HFF-Myc (cell line): ENCODE data around the gene GRB2.
A peak's percentile ranks its signal among the peaks of the same experiment; 100 is the strongest.

Experiments
- DNase-seq: peaks from one replicate; pipeline ENCODE4 v3.0.0-alpha.2; 2011; ENCODE audit warnings: low read depth; ENCODE audit errors: extremely low read depth
- H3K4me3 ChIP-seq: replicated peaks from 2 replicates; pipeline ENCODE4 v1.5.1; 2011; ENCODE audit warnings: low read depth, mild to moderate bottlenecking, control low read depth, low read length
- TF ChIP-seq, protein P1 (sequence below): IDR thresholded peaks from 2 replicates; pipeline ENCODE4 v1.5.1; 2012; ENCODE audit warnings: mild to moderate bottlenecking, low read depth, low read length, control low read depth; ENCODE audit errors: missing control alignments

Gene GRB2

GRCh38 chr17:75428543-75429469 is 23.3 kb upstream of the GRB2 start:
- H3K4me3 ChIP-seq = no peak overlapping the region
- TF ChIP-seq, protein P1, sequence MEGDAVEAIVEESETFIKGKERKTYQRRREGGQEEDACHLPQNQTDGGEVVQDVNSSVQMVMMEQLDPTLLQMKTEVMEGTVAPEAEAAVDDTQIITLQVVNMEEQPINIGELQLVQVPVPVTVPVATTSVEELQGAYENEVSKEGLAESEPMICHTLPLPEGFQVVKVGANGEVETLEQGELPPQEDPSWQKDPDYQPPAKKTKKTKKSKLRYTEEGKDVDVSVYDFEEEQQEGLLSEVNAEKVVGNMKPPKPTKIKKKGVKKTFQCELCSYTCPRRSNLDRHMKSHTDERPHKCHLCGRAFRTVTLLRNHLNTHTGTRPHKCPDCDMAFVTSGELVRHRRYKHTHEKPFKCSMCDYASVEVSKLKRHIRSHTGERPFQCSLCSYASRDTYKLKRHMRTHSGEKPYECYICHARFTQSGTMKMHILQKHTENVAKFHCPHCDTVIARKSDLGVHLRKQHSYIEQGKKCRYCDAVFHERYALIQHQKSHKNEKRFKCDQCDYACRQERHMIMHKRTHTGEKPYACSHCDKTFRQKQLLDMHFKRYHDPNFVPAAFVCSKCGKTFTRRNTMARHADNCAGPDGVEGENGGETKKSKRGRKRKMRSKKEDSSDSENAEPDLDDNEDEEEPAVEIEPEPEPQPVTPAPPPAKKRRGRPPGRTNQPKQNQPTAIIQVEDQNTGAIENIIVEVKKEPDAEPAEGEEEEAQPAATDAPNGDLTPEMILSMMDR = no peak
- no peak for DNase-seq

DNA sequence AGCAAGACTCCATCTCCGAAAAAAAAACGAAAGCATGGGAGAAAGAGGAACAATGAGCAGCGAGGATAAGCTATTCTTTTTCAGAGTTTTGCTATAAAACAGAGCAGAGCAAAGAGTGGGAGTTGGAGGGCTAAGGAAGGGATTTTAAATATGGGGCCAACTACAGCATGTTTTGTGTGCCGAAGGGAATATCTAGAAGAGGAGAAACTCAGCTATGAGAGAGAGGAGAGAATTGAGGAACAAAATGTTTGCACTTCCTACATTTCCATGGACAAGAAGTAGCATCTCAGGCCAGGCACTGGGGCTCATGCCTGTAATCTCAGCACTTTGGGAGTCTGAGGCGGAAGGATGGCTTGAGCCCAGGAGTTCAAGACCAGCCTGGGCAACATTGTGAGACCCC is 13.1 kb upstream of the GRB2 start:
- no peak overlapping the region for H3K4me3 ChIP-seq
- TF ChIP-seq, protein P1 = no peak
- no peak for DNase-seq

DNA sequence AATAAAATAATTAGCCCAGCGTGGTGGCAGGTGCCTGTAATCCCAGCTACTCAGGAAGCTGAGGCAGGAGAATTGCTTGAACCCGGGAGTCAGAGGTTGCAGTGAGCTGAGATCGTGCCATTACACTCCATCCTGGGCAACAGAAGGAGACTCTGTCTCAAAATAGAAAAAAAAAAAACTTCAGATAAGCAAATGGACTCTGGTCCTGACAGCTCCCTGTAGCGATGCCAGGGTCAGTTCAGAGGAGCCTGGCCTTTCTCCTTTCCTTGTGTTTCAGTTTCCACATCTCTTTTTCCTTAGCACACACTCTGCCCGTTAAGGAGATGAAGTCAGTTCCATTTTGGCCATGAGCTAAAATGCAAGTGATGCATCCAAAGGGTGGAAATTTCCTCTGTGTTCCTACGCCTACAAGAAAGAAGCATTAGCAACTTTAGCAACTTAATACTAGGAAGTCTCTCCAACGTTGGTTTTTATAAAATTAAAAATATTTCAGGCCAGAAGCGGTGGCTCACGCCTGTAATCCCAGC is 11.6 kb upstream of the GRB2 start:
- TF ChIP-seq, protein P1 = no peak
- no peak overlapping the region for H3K4me3 ChIP-seq
- DNase-seq = no peak

- TF ChIP-seq, protein P1 = no peak
- no peak overlapping the region for H3K4me3 ChIP-seq
- no peak for DNase-seq
Observed at GRCh38 chr17:75416006-75416405, 10.5 kb upstream of the GRB2 start.

GRCh38 chr17:75414488-75414887 is 9.0 kb upstream of the GRB2 start:
- TF ChIP-seq, protein P1 = no peak
- no peak overlapping the region for H3K4me3 ChIP-seq
- DNase-seq = no peak

DNA sequence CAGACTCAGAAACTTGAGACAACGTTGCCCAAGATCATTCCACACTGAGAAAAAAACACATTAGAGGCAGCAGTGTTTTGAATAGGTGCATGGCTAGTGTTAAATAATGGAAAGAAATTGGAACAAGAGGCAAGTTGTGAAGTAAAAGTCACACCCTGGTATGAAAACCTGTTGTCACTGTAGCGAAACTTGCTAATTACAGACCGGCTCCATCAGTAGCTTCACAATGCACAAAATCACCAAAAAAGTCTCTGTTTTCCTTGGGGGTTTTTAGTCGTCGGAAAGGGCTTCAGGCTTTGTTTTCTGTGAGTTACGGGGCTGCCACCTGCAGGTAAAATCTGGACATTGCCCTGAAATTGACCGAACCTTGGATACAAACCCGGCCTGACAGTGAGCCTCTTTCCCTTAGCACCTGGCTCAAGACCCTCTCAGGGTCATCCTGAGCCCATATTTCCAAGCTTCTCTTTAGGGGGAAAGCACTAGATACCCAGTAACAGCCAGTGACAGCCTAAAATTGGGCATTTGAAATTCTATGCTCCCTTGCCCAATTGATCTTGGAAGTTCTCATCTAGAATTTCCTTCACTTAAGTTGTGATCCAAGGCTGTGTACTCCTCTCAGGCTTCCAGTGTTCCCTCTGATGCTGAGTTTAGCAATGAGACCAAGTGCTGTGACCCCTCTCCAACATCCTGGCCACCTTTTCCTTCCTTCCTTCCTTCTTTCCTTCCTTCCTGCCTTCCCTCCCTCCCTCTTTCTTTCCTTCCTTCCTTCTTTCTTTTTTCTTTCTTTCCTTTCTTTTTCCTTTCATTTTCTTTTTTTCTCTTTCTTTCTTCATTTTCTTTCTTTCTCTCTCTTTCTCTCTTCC is 7.2 kb upstream of the GRB2 start:
- DNase-seq = peak; percentile 36
- TF ChIP-seq, protein P1 = peak; percentile 81
- no peak overlapping the region for H3K4me3 ChIP-seq
